Left colon (tissue), 2 donors: ENCODE measurements around the gene LRCH3. TPM values are rescaled to one million over a fixed set of nuclear protein-coding genes. Genes with fewer than 3 reads are reported as not detected.

Experiments
- ATAC-seq: fragments of 200-7000 bp; cut with Tn5 transposase; one replicate; pipeline ENCODE4 v1.9.1; 2020; ENCODE audit warnings: mild to moderate bottlenecking, moderate library complexity
- DNase-seq, 2 donors: peaks; one replicate each; pipeline ENCODE4 v3.0.0-alpha.2; 2020
- intact Hi-C, 2 donors: fragments of 100-400 bp; cut with DNase I in 1 of 2; cut with micrococcal nuclease in 1 of 2; formaldehyde crosslinking; loops; one replicate each; pipeline versions ENCODE4 v1.11.2 to v1.14.0; 2022; cut with DNase I, micrococcal nuclease
- total RNA-seq, 2 donors: library from RNA; stranded (reverse); fragmentation: NEBNext Ultra II Directional; extraction: Animal tissue kit (Norgen Biotek cat#: 25700); gene quantifications; one replicate each; pipeline ENCODE4 v1.2.1, GENCODE V29; 2021
- donor health status: DM: no; HTN: no; CAD: no.
- donor health status: DM: yes; HTN: yes; CAD: no.

The LRCH3 gene
- total RNA-seq, 2 donors from 2014 or later: 27.3 to 43.6 TPM

DNA sequence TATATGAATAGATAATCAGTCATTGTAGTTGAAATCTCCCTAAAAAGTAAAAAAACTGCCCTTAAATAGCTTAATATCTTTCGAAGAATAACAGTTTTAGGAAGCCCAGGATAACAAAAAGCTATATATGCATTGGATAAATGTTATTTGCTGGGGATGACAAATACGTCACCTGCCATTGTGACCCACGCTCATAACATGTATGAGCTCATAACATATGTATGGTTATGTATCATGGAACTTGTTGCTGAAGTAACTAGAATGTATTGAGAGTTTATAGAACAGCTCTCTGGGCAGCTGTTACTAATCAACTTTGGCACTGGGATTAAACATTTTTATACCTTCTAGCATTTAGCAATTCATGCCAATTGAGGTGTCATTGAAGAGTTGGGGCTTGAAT lies 1.7 kb upstream of the LRCH3 start:
- DNase-seq: no peak
- intact Hi-C loops: no loop called here
- no peak for ATAC-seq

- DNase-seq (no peak), ATAC-seq (no peak)
- intact Hi-C loops: no loop called here
Measured at GRCh38 chr3:197790033-197790432, 1.0 kb upstream of the LRCH3 start.

DNA sequence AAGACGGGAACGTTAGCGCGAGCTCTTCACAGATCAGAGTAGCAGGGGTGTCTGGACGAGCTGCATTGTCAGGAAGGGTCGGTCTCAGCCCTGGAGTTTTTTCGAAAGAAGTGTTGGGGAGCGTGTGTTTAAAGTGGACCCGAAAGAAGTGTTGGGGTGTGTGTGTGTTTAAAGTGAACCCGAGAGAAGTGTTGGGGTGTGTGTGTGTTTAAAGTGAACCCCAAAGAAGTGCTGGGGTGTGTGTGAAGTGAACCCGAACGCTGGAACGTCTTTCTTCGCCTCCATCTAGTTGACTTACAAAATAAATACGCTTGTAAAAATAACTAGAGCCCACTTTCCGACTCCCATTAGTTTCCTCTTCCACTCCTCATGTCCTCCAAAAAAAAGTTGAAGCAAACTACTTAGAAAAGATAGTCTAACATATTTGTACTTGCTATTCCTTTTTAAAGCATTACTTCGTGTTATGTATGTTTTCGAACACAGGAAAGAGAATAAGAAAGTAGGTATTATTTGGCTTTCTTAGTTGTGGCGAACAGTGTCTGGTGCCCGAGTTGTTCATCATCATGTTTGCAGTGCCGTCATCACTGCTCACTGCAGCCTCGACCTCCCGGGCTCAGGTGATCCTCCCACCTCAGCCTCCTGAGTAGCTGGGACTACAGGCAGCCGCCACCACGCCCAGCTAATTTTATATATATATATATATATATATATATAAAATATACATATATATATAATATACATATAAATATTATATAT lies 1.0 kb downstream of the LRCH3 start:
- DNase-seq (no peak), ATAC-seq (peak; percentile 42)
- intact Hi-C loops: no loop called here

GRCh38 chr3:197793247-197793646 lies 2.2 kb downstream of the LRCH3 start:
- DNase-seq: no peak
- intact Hi-C loops: no loop called here
- peak; percentile 55 for ATAC-seq

DNA sequence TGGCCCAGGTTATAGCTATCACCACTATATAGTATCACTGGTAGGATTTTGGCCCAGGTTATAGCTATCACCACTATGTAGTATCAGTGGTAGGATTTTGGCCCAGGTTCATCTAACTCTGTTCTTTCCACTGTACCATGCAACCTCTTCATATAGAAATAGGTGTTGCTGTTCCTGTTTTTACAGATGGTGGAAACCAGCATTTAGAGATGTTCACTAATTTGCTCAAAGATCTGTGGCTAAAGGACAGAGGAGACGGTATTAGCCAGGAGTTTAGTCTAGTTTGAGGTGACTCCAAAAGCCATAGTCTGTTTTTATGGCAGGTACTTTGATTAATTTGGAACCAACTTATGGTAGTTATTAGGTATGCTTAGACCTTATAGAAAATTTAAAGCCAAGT lies 3.1 kb downstream of the LRCH3 start:
- DNase-seq: no peak
- ATAC-seq: no peak
- intact Hi-C loops: no loop called here

GRCh38 chr3:197795200-197795599 lies 4.1 kb downstream of the LRCH3 start:
- intact Hi-C loops: no loop called here
- ATAC-seq (no peak), DNase-seq (no peak)

GRCh38 chr3:197796087-197796486 lies 5.0 kb downstream of the LRCH3 start:
- DNase-seq (no peak), ATAC-seq (no peak)
- intact Hi-C loops: no loop called here

DNA sequence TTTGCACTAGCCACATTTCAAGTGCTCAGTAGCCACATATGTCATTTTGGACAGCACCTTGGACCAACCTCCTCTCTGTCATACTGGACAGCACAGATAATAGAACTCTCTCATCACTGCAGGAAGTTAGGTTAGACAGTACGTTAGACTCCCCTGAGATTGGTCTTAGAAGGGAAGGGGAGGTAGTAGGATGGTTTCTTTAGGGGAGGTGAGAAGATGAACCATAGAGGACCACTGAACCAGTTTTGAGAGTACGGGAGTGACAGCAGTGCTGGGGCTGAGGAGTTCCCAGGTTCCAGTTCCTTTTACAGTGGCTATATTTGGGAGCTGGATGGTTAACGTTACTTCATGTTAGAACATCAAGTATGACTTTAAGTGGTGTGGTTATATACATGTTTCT lies 7.8 kb downstream of the LRCH3 start:
- intact Hi-C loops: no loop called here

DNA sequence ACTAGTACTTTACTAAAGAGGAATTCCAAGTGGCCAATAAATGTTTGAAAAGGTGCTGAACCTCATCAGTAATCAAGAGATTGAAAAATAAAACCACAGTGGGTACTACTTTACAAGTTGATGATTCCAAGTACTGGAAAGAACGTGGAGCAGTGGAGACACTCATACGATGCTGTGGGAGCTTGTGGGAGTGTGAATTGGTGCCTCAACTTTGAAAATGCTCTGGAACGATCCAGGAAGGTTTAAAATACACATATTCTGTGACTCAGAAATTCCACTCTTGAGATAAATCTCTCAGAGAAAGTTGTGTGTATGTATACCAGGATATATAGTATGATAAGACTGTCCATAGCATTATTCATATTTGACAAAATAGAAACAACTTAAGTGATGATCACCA lies 9.3 kb downstream of the LRCH3 start:
- no peak for ATAC-seq
- intact Hi-C loops: no loop called here
- no peak for DNase-seq

More for the DNA sequence above, 7.8 kb downstream of the LRCH3 start:
- ATAC-seq (no peak), DNase-seq (no peak)

GRCh38 chr3:197801891-197802778 lies 11.1 kb downstream of the LRCH3 start:
- intact Hi-C loops: no loop called here
- ATAC-seq: no peak
- no peak for DNase-seq

GRCh38 chr3:197802779-197803459 lies 11.9 kb downstream of the LRCH3 start:
- ATAC-seq (no peak), DNase-seq (no peak)
- intact Hi-C loops: no loop called here

DNA sequence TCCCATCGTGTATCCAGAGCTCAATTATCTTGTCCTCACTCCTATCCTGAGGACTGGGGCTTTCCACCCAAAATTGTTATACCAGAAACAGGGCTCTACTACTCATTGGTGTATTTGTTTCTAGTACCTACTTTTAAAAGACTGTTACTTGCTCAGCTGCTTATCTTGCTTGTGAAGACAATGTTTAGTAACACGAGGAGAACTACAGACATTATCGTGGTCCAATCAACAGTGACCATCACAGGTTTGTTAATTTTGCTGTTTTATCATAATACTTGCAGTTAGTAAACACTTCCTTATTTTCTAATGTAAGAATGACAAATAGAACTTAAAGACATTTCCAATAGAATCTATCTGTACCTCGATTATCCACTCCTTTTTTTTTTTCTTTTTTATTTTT lies 13.5 kb downstream of the LRCH3 start:
- intact Hi-C loops: no loop called here
- DNase-seq (no peak), ATAC-seq (no peak)

- no peak for ATAC-seq
- intact Hi-C loops: no loop called here
Measured at GRCh38 chr3:197807969-197808587, 17.0 kb downstream of the LRCH3 start.

DNA sequence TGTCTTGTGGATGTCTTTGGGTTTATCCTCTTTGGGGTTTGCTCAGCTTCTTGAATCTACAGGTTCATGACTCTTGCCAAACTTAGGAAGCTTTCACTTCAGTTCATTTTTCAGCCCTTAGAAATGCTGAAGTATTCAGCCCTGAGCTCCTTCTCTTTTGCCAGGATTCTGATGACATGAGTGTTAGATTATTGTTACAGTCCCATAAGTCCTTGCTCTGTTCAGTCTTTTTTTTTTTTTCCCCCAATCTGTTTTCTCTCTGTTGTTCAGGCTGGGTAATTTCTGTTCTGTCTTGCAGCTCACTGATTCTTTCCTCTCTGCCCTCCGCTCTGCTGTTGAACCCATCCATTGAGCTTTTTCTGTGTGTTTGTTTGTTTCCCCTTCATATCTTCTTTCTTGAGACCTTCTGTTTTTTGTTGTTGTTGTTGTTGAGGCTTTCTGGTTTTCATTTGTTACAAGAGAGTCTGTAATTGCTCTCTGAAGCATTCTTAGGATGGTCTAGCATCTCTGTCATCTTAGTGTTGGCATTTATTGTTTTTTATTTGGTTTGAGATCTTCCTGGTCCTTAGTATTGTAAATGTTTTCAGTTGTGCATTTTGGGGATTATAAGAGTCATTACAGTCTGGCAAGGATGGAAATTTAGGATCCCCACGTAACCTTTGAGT lies 18.4 kb downstream of the LRCH3 start:
- intact Hi-C loops: no loop called here
- no peak for ATAC-seq

More at GRCh38 chr3:197807969-197808587, 17.0 kb downstream of the LRCH3 start:
- no peak for DNase-seq

DNA sequence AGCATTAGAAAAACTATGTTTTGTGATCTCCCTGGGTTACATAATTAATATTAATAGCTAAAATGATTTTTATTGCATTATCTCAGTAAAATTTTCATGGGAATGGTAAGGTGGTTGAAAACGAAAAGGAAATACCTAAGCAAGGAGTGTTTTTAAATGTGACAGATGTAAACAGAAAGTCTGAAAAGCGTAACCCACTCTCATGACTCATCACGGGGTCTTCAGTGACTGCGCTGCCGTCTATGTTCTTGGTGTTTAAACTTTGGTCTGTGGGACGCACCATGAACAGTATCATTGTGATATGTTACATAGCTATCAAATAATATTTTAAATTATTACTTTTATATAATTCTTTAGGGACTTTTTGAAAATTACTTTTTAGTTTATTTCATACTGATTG lies 19.8 kb downstream of the LRCH3 start:
- no peak for DNase-seq
- ATAC-seq: no peak
- intact Hi-C loops: no loop called here

More for the DNA sequence above, 18.4 kb downstream of the LRCH3 start:
- DNase-seq: no peak

DNA sequence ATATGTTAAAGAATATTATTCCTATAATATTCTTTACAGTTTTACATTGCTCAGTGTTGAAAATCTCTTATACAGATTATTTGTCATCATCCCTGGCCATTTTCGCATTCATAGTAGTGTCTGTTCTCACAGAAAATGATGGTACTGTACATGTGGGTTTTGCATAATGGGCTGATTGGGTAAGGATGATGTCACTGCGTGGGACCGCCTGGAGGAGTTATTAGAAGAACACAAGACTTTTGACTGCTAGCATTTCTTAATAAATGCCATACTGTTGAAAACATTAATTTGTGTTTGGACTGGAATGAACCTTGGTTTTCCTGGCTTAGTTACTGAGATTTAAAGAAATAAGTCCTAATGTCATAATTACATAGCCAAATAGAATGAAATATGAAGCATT lies 20.3 kb downstream of the LRCH3 start:
- intact Hi-C loops: no loop called here
- no peak for ATAC-seq
- no peak for DNase-seq

DNA sequence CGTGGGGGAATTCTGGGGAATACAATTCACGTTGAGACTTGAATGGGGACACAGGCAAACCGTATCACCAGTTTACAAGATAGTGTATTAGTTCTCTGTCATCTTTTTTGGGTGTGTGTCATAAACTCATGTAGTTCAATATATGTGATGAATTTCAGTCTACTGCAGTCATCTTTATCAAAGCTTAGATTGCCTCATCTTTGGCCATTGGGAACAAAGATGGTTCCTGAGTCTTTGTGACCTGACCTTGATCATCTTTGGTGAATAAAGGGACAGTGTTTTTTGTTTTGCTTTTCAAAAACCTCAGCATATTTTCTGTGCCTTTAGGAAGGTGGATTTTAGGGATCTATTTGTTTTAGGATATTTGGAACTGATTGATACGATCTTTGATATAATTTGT lies 23.3 kb downstream of the LRCH3 start:
- no peak for ATAC-seq
- intact Hi-C loops: no loop called here
- no peak for DNase-seq

DNA sequence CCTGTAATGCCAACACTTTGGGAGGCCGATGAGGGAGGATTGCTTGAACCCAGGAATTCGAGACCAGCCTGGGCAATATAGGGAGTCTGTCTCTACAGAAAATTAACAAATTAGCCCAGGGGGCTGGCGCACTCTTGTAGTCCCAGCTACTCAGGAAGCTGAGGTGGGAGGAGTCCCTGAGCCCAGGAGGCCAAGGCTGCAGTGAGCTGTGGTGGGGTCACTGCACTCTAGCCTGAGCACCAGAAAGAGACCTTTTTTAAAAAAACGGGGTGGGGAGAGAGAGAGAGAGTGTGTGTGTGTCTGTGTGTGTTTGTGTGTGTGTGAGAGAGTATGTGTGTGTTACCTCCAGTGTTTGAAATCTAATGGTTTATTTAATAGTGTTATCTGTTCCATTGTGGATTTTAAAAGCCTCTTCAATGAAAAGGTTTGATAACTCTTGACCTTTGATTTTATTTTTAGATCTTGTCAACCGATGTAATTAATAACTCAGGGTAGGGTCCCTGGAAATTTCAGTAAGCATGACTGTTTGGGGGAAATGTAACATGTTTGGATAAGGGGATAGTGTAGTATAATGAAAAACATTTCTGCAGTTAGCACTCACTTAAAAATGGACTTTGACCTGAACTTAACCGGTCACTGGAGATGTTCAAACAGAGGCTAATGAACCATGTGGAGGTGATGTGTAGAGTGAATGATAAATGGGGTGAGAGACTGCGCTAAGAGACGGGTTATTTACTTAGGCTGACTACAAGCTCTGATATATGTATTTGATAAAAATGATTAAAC lies 29.7 kb downstream of the LRCH3 start:
- no peak for DNase-seq
- peak; percentile 56 for ATAC-seq
- intact Hi-C loops: no loop called here
